ENCODE data around the gene LECT2. TPM values are rescaled to one million over a fixed set of nuclear protein-coding genes. Genes with fewer than 3 reads are reported as not detected.

Gene LECT2
- total and polyA plus RNA-seq, 4 experiments from 2014 or later = not detected

- Histone ChIP-seq H3K4me1 (ENCODE audit: insufficient read depth, low read length) (no peaks in the 10 kb centered on the region), H3K36me3 (ENCODE audit: insufficient read depth, low read length) (no peaks in the 10 kb centered on the region), H3K9me3 (ENCODE audit: control insufficient read depth in 1 of 2, low read length in 2 of 2) (no peaks in the 10 kb centered on the region), H3K27ac (ENCODE audit: low read depth, low read length) (no peak overlapping the region), H3K4me3 (ENCODE audit: low read length in 2 of 2) (no peak overlapping the region), H3K27me3 (ENCODE audit: insufficient read depth, low read length) (no peaks in the 10 kb centered on the region)
- Mint-ChIP-seq H3K4me1 (no peaks in the 10 kb centered on the region), H3K27ac (no peak overlapping the region), H3K4me3 (no peak overlapping the region), H3K9me3 (peaks cover 0 to 22% (median 9%) of the 10 kb centered on the region in 8 donors), H3K36me3 (peaks cover 0 to 3% of the 10 kb centered on the region in 2 donors), H3K27me3 (peaks cover 15 to 19% of the 10 kb centered on the region in 2 donors)
- ChIA-PET POLR2A (ENCODE audit: partially characterized antibody) (no interaction called here), CTCF (ENCODE audit: partially characterized antibody) (no interaction called here)
- intact Hi-C loops (cut with micrococcal nuclease) = no loop called here
- DNase-seq = no peak
Observed at GRCh38 chr5:135971701-135972100, 16.9 kb upstream of the LECT2 start.

GRCh38 chr5:135966790-135967189 lies 12.0 kb upstream of the LECT2 start:
- Mint-ChIP-seq H3K4me1 (no peaks in the 10 kb centered on the region), H3K27me3 (peaks cover 3 to 12% of the 10 kb centered on the region in 2 donors), H3K36me3 (peaks cover 0 to 3% of the 10 kb centered on the region in 2 donors), H3K27ac (no peak overlapping the region), H3K9me3 (peaks cover 0 to 22% (median 7%) of the 10 kb centered on the region in 8 donors), H3K4me3 (no peak overlapping the region)
- H3K9me3 ChIP-seq (ENCODE audit: control insufficient read depth in 1 of 2, low read length in 2 of 2) = no peaks in the 10 kb centered on the region
- no peaks in the 10 kb centered on the region for H3K4me1 ChIP-seq (ENCODE audit: insufficient read depth, low read length)
- CTCF ChIA-PET (ENCODE audit: partially characterized antibody) = no interaction called here
- H3K36me3 ChIP-seq (ENCODE audit: insufficient read depth, low read length) = no peaks in the 10 kb centered on the region
- H3K27ac ChIP-seq (ENCODE audit: low read depth, low read length) = no peak overlapping the region
- no peak for DNase-seq
- no peak overlapping the region for H3K4me3 ChIP-seq (ENCODE audit: low read length in 2 of 2)
- intact Hi-C loops (cut with micrococcal nuclease) = no loop called here
- POLR2A ChIA-PET (ENCODE audit: partially characterized antibody) = no interaction called here
- H3K27me3 ChIP-seq (ENCODE audit: insufficient read depth, low read length) = no peaks in the 10 kb centered on the region

GRCh38 chr5:135966165-135966564 lies 11.4 kb upstream of the LECT2 start:
- ChIA-PET POLR2A (ENCODE audit: partially characterized antibody) (no interaction called here), CTCF (ENCODE audit: partially characterized antibody) (no interaction called here)
- peaks cover 0 to 3% of the 10 kb centered on the region in 2 donors for H3K36me3 Mint-ChIP-seq
- intact Hi-C loops (cut with micrococcal nuclease) = no loop called here
- H3K27me3 Mint-ChIP-seq = peaks cover 3 to 7% of the 10 kb centered on the region in 2 donors
- no peak for DNase-seq
- H3K27ac Mint-ChIP-seq = no peak overlapping the region
- no peaks in the 10 kb centered on the region for H3K4me1 ChIP-seq (ENCODE audit: insufficient read depth, low read length)
- H3K27ac ChIP-seq (ENCODE audit: low read depth, low read length) = no peak overlapping the region
- no peaks in the 10 kb centered on the region for H3K4me1 Mint-ChIP-seq
- H3K9me3 Mint-ChIP-seq = peaks cover 0 to 15% (median 4%) of the 10 kb centered on the region in 8 donors
- no peak overlapping the region for H3K4me3 ChIP-seq (ENCODE audit: low read length in 2 of 2)
- no peak overlapping the region for H3K4me3 Mint-ChIP-seq
- H3K9me3 ChIP-seq (ENCODE audit: control insufficient read depth in 1 of 2, low read length in 2 of 2) = no peaks in the 10 kb centered on the region
- H3K27me3 ChIP-seq (ENCODE audit: insufficient read depth, low read length) = no peaks in the 10 kb centered on the region
- no peaks in the 10 kb centered on the region for H3K36me3 ChIP-seq (ENCODE audit: insufficient read depth, low read length)

GRCh38 chr5:135965504-135965903 lies 10.7 kb upstream of the LECT2 start:
- no peaks in the 10 kb centered on the region for H3K9me3 ChIP-seq (ENCODE audit: control insufficient read depth in 1 of 2, low read length in 2 of 2)
- Mint-ChIP-seq H3K27me3 (peaks cover 3 to 4% of the 10 kb centered on the region in 2 donors), H3K4me3 (no peak overlapping the region), H3K36me3 (no peaks in the 10 kb centered on the region), H3K27ac (no peak overlapping the region), H3K9me3 (peaks cover 0 to 9% (median 3%) of the 10 kb centered on the region in 8 donors), H3K4me1 (no peaks in the 10 kb centered on the region)
- intact Hi-C loops (cut with micrococcal nuclease) = no loop called here
- CTCF ChIA-PET (ENCODE audit: partially characterized antibody) = no interaction called here
- H3K36me3 ChIP-seq (ENCODE audit: insufficient read depth, low read length) = no peaks in the 10 kb centered on the region
- H3K27me3 ChIP-seq (ENCODE audit: insufficient read depth, low read length) = no peaks in the 10 kb centered on the region
- no peaks in the 10 kb centered on the region for H3K4me1 ChIP-seq (ENCODE audit: insufficient read depth, low read length)
- no peak overlapping the region for H3K27ac ChIP-seq (ENCODE audit: low read depth, low read length)
- POLR2A ChIA-PET (ENCODE audit: partially characterized antibody) = no interaction called here
- H3K4me3 ChIP-seq (ENCODE audit: low read length in 2 of 2) = no peak overlapping the region
- no peak for DNase-seq

- Histone ChIP-seq H3K9me3 (ENCODE audit: control insufficient read depth in 1 of 2, low read length in 2 of 2) (no peaks in the 10 kb centered on the region), H3K4me3 (ENCODE audit: low read length in 2 of 2) (no peak overlapping the region), H3K27me3 (ENCODE audit: insufficient read depth, low read length) (no peaks in the 10 kb centered on the region), H3K27ac (ENCODE audit: low read depth, low read length) (no peak overlapping the region), H3K4me1 (ENCODE audit: insufficient read depth, low read length) (no peaks in the 10 kb centered on the region), H3K36me3 (ENCODE audit: insufficient read depth, low read length) (no peaks in the 10 kb centered on the region)
- Mint-ChIP-seq H3K4me1 (no peaks in the 10 kb centered on the region), H3K36me3 (no peaks in the 10 kb centered on the region), H3K4me3 (no peak overlapping the region), H3K9me3 (peaks cover 0 to 8% (median 3%) of the 10 kb centered on the region in 8 donors), H3K27me3 (peaks cover 4% of the 10 kb centered on the region in 2 donors), H3K27ac (no peak overlapping the region)
- no peak for DNase-seq
- ChIA-PET CTCF (ENCODE audit: partially characterized antibody) (no interaction called here), POLR2A (ENCODE audit: partially characterized antibody) (no interaction called here)
- intact Hi-C loops (cut with micrococcal nuclease) = no loop called here
Observed at GRCh38 chr5:135964670-135965320, 10.0 kb upstream of the LECT2 start.

- ChIA-PET CTCF (ENCODE audit: partially characterized antibody) (interaction anchor here (1.0 to 1.4 kb wide), 3 partner anchors 9 to 126 kb away, joined by 3 to 4 read pairs (median 4); no protein-coding TSS in a partner anchor), POLR2A (ENCODE audit: partially characterized antibody) (no interaction called here)
- Histone ChIP-seq H3K27me3 (ENCODE audit: insufficient read depth, low read length) (no peaks in the 10 kb centered on the region), H3K4me3 (ENCODE audit: low read length in 2 of 2) (no peak overlapping the region), H3K4me1 (ENCODE audit: insufficient read depth, low read length) (no peaks in the 10 kb centered on the region), H3K27ac (ENCODE audit: low read depth, low read length) (no peak overlapping the region), H3K9me3 (ENCODE audit: control insufficient read depth in 1 of 2, low read length in 2 of 2) (no peaks in the 10 kb centered on the region), H3K36me3 (ENCODE audit: insufficient read depth, low read length) (no peaks in the 10 kb centered on the region)
- Mint-ChIP-seq H3K27me3 (peaks cover 16 to 18% of the 10 kb centered on the region in 2 donors), H3K36me3 (no peaks in the 10 kb centered on the region), H3K9me3 (no peaks in the 10 kb centered on the region), H3K4me1 (no peaks in the 10 kb centered on the region), H3K27ac (no peak overlapping the region), H3K4me3 (no peak overlapping the region)
- no peak for DNase-seq
- intact Hi-C loops (cut with micrococcal nuclease) = no loop called here
Observed at GRCh38 chr5:135955525-135955924, 742 bp upstream of the LECT2 start.

- H3K4me3 Mint-ChIP-seq = no peak overlapping the region
- H3K4me1 Mint-ChIP-seq = no peaks in the 10 kb centered on the region
- no peaks in the 10 kb centered on the region for H3K27me3 ChIP-seq (ENCODE audit: insufficient read depth, low read length)
- no peaks in the 10 kb centered on the region for H3K4me1 ChIP-seq (ENCODE audit: insufficient read depth, low read length)
- no peak overlapping the region for H3K4me3 ChIP-seq (ENCODE audit: low read length in 2 of 2)
- POLR2A ChIA-PET (ENCODE audit: partially characterized antibody) = no interaction called here
- peaks cover 13 to 15% of the 10 kb centered on the region in 2 donors for H3K27me3 Mint-ChIP-seq
- no peaks in the 10 kb centered on the region for H3K36me3 Mint-ChIP-seq
- DNase-seq = no peak
- intact Hi-C loops (cut with micrococcal nuclease) = no loop called here
- H3K27ac Mint-ChIP-seq = no peak overlapping the region
- H3K9me3 Mint-ChIP-seq = no peaks in the 10 kb centered on the region
- CTCF ChIA-PET (ENCODE audit: partially characterized antibody) = no interaction called here
- H3K9me3 ChIP-seq (ENCODE audit: control insufficient read depth in 1 of 2, low read length in 2 of 2) = no peaks in the 10 kb centered on the region
- H3K27ac ChIP-seq (ENCODE audit: low read depth, low read length) = no peak overlapping the region
- H3K36me3 ChIP-seq (ENCODE audit: insufficient read depth, low read length) = no peaks in the 10 kb centered on the region
Observed at GRCh38 chr5:135953850-135954249, 933 bp downstream of the LECT2 start.

Data from CD4-positive, alpha-beta memory T cell (primary cell).